Activated CD4-positive, CD25-positive, alpha-beta regulatory T cell treated with anti-CD3 and anti-CD28 coated beads, Interleukin-2, amount 50 U/mL, for 24 hours (primary cell): ENCODE measurements around the gene ADM5.

ENCODE experiments used
- ATAC-seq, 2 donors: fragments of 150-1000 bp; cut with Tn5 transposase; one replicate each; pipeline ENCODE4 v1.10.0; 2021; ENCODE audit warnings: mild to moderate bottlenecking in 1 of 2, moderate library complexity in 1 of 2

Gene ADM5

GRCh38 chr19:49689133-49690078, at the start of gene ADM5:
Gene ADM5, plus strand, starts transcription at chr19:49689594. Its CDS starts 244 bp downstream, at chr19:49689838.
- peak; percentile 21 to 27 for ATAC-seq

GRCh38 chr19:49640113-49640898, 49.1 kb upstream of the ADM5 start, which contains the start of gene RRAS:
Gene RRAS, minus strand, starts transcription at chr19:49640143. Its CDS starts 45 bp downstream, at chr19:49640098.
- peak; percentile 68 to 69 for ATAC-seq

GRCh38 chr19:49641688-49642491, 47.5 kb upstream of the ADM5 start, which contains the start of gene SCAF1:
Gene SCAF1, plus strand, starts transcription at chr19:49642209. Its CDS starts 2,818 bp downstream, at chr19:49645027.
- peak; percentile 66 to 72 for ATAC-seq

GRCh38 chr19:49642492-49643035, 46.8 kb upstream of the ADM5 start:
- ATAC-seq = no peak

GRCh38 chr19:49643466-49643865, 45.9 kb upstream of the ADM5 start:
- no peak for ATAC-seq

GRCh38 chr19:49645592-49645991, 43.8 kb upstream of the ADM5 start:
- no peak for ATAC-seq

- no peak for ATAC-seq
Observed at GRCh38 chr19:49645995-49646394, 43.4 kb upstream of the ADM5 start.

GRCh38 chr19:49646586-49646985, 42.8 kb upstream of the ADM5 start:
- no peak for ATAC-seq

- ATAC-seq = no peak
Observed at GRCh38 chr19:49651029-49651819, 38.2 kb upstream of the ADM5 start.

GRCh38 chr19:49651820-49652550, 37.4 kb upstream of the ADM5 start:
- no peak for ATAC-seq

- ATAC-seq = no peak
Observed at GRCh38 chr19:49652551-49653465, 36.6 kb upstream of the ADM5 start.

- ATAC-seq = no peak
Observed at GRCh38 chr19:49653466-49653806, 36.0 kb upstream of the ADM5 start.

- ATAC-seq = no peak
Observed at GRCh38 chr19:49654581-49654980, 34.8 kb upstream of the ADM5 start.

- ATAC-seq = no peak
Observed at GRCh38 chr19:49655570-49656455, 33.6 kb upstream of the ADM5 start.

GRCh38 chr19:49656456-49657109, 32.8 kb upstream of the ADM5 start:
- ATAC-seq = no peak

GRCh38 chr19:49657493-49658138, 31.8 kb upstream of the ADM5 start:
- no peak for ATAC-seq

GRCh38 chr19:49658139-49658517, 31.3 kb upstream of the ADM5 start:
- ATAC-seq = no peak
